GM18499 (cell line): ENCODE results near the gene SYNE1.
A peak's percentile ranks its signal among the peaks of the same experiment; 100 is the strongest.

Source experiments
- ATAC-seq: cut with Tn5 transposase; IDR thresholded peaks from one replicate; pipeline ENCODE4 v1.9.1; 2021; ENCODE audit warnings: moderate number of reproducible peaks; ENCODE audit not compliant: insufficient read depth, unreplicated experiment

SYNE1 gene

DNA sequence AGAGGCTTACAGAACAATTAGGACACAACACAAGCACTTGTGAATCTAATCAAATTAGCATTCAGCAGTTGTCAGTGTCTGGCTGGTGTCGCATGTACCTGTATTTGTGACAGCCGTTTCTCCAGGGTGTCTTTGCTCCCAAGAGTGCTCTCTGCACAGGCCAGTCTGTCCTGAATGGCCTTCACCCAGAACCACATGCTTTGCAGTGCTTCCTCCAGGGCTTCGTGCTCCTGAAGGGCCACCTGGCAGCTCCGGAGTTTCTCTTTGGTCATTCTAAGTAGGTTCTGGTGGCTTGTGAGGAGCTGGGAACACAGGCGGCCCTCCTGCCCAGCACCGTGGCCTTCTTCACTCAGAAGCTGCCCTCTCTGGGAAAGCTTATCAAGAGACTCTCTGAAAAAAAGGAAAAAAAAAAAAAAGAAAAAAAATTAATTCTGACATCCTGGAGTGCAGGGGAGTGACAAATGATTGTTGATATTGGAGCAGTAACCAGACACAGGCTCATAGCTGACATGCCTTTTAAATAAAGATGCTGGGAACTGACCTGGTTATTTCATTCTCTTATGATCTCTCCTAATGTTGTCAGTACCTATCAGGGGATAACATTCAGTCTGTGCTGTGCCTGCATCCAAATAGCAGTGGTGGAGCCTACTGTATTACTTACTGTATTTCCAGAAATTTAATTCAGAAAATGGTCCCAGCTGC lies 245.8 kb downstream of the SYNE1 start:
- ATAC-seq, result no peak

DNA sequence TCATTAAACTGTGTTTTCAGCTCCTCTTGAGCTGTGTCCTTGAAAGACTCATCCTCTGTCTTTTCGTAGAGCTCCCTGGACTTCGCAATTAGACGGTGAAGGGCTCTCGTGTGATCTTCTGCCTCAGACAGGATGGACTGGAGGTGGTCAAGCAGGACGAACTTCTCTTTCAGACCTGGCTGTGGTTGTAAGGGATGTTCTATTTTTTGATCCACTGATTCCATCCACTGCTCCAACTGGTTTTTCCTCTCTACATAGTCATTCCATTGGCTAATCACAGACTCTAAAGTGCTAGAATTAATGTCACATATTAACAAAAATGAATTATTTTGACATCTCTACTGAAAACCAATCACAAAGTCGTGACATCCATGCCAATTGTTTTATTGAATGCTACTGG lies 250.1 kb downstream of the SYNE1 start:
- ATAC-seq, result no peak

DNA sequence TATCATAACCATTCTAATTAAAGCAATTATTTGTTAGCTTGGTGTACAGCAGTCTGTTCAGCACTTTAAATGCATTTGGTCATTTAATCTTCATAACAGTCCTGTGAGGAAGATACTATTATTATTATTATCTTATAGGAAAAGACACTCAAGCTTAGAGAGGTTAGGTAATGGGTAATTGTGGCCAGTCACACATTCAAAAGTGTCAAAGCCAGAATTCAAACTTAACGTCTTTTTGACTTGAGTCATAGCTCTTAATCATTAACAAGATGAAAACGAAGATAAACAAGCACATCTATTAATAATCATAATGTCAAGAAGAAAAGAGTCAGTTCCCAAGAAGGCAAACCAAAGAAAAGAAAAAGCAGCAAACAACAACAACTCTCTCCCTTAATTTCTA lies 251.0 kb downstream of the SYNE1 start:
- ATAC-seq, result no peak

DNA sequence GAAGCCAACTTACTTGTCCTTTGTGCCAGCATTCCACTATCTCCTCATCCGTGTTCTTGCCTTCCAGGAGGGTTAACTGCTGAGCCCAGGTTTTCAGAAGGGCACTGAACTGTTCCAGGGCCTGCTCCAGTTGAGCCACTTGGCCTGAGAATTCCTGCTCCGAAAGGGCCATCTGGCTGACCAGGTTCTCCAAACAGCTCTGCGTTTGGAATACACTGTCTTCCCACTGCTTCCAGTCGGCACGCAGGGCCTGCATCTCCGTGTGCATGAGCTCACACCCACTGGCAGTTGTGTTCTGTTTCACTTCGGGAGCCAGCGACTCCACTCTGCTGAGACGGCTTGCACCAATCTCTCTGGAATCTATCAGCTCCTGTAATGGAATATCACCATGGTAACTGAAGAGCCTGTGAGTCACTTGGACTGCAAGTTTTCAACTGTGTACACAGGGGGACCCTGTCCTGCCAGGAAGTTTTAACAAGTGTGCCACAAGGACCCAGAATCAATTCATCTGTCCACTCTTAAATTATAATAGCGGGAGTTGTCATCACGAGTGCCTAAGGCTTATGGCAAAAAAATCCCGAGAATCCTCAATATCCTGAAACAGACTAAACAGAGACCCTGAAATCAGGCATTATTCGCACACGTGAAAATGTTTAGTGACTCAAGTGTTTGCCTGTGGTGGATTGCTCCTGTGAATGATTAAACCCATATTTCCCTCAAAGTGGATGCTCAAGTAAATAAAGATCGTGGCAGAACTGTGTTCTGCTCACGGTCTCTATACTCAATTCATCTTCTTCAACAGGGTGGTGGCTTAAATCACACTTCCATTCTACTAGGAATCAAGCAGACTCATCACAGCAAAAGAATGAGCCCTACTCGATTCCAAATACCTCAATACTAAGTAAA lies 255.9 kb downstream of the SYNE1 start:
- no peak for ATAC-seq

DNA sequence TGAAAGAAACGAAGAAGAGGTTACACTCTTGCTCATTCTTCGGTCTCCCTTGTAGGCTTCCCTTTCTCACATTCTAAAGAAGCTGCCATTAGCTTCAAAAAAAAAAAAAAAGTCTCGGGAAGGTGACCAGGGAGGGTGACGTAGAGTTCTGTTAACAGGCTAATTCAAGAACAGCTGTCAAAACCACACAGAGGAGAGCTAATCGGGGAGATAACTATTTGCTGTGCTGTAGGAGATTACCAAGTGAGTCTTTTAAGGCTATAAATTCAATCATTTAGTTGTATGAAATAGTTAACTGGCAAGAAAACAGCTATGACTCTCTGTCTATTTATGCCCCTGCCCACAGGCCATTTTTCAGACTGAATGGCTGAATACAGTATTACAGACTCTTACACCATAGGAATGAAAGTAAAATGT lies 256.8 kb downstream of the SYNE1 start:
- ATAC-seq, result no peak

DNA sequence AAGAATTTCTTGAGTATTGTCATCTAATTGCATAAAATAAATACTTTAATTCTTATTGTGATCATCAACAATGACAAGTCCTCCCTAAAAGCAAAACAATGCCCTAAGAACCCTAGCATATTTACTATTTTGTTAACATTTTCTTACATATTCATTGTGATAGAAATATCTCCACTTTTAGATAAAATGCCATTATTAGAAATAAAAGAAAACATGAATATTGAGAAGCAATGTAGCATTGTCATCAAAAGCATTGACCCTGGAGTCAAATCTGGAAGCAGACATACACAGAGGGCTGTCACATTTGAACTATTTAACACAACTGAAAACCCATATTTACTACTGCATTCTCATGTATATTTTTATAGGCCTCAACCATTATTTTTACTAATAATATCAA lies 257.7 kb downstream of the SYNE1 start:
- no peak for ATAC-seq

DNA sequence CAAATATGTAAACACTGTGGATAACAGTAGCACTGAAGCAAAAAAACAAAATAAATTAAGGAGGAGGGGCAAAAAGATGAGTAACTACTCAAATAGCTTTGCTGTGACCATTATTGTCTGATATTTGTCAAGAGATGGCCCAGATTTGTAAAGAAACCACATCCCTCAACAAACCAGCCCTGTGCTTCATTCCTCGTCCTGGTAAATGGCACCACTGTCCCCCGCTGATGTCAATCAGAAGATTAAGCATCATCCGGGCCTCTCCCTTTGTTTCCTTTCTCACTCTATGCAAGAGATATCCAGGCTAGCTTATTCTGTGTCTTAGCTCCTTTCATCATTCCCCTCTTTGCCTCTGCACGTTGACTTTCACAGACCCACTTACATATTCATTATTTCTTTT lies 259.0 kb downstream of the SYNE1 start:
- no peak for ATAC-seq

DNA sequence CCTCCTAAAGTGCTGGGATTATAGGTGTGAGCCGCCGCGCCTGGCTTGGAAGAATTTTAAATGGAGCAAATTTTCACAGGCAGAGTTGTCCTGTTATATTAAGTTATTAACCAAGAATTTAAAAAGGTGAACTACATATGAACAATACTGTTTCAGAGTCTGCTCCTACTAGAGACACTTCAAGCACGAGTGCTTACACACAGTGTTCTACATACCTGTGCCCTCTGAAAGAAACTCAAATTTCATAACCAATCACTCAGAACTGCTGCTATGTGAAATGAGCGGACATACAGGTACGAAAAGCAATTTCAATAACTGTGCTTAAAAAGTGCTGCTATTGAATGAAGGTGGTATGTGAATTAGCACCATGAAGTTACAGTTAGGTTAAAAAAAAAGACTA lies 262.0 kb downstream of the SYNE1 start:
- ATAC-seq, result no peak

DNA sequence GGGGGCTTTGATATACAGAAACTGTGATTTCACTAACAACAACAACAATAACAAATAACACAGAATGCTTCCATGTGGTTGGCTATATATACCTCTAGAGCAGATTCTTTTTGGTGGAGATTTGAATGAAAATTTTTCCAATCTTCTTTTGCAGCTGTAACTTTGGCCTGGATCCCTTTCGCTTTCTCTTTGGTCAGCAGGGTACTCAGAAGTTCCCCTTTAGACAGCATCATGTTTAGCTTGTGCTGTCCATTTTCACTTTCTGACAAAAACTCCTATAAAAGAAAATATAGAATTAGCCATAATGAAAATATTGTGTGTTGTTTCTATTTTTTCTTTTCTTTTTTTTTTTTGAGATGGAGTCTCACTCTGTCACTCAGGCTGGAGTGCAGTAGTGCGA lies 264.2 kb downstream of the SYNE1 start:
- no peak for ATAC-seq

DNA sequence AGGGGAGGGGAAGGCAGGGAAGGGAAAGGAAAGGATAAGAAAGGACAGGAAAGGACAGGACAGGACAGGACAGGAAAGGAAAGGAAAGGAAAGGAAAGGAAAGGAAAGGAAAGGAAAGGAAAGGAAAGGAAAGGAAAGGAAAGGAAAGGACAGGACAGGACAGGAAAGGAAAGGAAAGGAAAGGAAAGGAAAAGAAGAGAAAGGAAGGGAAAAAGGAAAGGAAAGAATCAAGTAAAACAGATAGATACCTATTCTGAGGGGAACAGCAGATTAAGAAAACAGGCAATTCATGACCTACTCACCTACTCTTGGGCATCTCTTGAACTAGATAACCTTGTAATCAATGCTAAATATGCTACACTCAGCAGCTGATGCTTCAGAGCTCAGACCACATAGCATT lies 265.4 kb downstream of the SYNE1 start:
- ATAC-seq, result no peak

DNA sequence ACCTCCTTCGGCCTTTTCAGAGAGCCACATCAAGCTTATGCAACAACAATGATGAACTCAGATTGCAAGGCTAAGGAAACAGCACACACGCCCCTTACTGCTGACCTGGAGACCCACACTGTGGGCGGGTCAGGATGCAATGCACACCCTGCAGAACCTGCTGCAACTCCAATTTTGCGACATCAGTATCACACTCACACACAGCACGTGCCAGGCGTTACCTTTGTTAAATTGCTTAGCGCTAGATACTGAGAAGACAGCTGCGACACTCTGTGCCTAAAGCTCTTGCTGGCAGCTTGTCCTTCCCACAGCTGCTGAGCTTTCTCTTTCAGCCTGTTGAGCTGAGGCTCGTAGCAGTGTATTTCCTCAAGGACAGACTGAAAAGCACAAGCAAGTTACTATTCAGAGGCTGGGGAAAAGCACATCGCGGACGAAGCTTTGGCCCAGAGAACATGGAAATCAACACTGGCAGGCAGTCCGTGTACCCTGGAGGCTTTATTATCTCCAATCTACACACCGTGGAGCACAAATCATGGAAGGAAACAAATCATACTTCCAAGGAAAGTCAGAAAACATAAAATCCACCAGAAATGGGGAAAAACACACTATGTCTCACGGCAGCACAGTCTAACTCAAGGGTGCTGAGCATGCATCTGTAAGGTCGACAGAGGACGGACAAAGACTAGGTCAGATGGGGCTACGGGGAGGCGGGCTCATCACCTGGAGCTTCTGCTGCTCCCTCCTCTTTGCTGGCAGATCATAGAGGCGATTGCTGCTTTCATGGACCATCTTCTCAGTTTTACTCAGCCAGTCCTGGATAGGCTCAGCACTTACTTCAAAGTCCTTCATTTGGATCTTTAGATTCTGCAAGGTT lies 268.2 kb downstream of the SYNE1 start:
- ATAC-seq, result no peak

DNA sequence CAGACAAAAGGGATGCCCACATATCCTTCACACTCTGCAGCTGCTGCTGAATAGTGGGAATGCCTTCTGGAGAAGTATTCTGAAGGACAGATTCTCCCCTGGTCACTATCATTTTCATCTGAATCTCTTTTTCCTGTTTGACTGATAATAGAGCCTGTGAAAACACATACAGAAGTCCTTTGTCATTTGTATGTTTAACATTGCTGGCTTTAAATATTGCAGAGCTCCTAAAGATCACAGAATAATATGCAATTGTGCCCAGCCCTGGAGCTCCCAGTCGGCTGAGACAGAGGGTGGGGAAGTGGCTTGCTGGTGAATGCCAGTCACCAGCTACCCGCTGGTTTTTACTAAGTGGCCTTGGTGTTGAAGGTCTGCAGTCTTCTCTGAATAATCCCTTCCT lies 272.3 kb downstream of the SYNE1 start:
- no peak for ATAC-seq

DNA sequence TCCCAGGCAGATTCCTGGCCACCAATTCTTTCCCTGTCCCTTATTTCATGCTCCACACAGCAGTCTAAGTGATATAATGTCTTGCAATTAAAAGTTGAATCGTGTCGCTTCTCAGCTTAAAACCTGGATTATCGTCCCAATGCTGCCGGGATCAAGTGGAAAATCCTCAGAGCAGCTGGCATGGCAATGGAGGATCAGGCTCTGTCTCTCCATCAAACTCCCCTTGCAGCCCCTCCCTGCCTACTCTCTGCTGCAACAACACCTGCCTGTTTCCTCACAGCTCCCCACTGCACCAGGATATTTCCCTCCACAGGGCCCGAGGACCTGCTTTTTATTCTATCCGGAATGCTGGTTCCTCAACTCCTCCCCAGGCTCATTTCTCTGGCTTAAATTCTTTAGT lies 277.1 kb downstream of the SYNE1 start:
- ATAC-seq, result no peak

DNA sequence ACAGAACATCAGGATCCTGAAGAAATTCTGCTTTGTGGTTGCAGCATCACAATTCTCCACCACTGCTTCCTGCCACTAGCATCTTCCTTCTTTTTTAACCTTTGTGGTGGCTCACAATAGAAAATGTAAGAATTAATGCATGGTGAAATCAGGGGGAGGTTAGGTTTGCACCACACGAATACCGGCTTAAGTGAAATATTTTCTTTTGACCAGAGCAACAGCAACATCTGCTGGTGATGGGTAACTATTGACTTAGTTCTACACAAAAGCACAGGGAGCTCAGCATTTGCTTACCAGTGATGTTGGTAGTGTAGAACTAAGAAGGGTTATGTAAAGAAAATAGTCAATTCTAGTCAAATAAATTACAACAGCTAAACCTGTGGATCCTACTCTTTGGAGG lies 280.5 kb downstream of the SYNE1 start:
- ATAC-seq, result peak; percentile 87

DNA sequence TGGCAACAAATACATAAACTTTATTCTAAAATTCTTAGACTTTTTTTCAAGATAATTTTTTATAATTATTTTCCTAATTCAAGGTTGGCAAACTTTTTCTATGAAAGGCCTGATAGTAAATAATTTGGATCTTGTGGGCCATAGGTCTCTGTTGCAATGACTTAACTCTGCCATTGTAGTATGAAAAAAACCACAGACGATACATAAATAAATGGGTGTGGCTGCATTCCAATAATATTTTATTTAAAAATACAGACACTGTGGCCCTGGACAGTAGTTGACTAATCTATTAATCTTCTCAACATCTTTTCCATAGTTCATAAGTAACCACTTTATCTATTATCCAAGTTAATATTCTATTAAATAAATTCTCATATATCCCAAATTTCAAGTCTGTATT lies 281.1 kb downstream of the SYNE1 start:
- ATAC-seq, result no peak

DNA sequence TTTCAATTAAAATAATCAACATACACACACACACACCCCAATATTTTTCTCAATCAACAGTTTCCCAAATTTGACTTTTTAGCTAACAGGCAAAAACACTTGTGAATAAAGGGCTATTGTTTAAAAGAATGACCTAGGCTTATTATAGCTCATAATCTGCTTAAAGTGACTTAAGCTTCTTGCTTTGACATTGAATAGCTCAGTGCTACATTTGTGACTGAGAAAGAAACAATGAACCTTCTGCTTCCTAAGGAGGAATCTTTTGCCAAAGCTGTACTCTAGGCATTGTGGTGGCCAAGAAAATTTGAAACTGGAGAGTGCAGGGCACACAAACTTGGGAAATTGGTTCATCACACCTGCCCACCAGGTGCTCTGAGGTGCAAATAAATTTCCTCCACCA lies 282.0 kb downstream of the SYNE1 start:
- no peak for ATAC-seq

DNA sequence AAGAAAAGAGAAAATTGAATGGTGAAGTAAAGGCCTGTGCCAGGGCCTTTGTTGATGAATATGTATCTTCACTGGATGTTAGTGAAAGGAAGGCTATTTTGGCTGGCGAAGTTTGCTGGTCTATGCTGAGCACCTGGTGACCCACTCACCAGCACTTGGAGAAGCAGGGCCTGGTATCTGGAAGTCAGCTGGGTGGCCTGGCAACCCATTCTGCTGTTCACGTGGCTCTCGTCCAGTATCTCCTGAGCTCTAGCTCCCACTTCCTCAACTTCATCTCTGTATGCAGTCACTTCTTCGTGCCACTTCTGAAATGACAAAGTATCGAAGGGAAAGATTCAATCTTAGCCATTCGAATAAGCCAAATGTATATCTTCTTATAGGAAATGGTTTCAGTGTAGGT lies 283.7 kb downstream of the SYNE1 start:
- no peak for ATAC-seq

DNA sequence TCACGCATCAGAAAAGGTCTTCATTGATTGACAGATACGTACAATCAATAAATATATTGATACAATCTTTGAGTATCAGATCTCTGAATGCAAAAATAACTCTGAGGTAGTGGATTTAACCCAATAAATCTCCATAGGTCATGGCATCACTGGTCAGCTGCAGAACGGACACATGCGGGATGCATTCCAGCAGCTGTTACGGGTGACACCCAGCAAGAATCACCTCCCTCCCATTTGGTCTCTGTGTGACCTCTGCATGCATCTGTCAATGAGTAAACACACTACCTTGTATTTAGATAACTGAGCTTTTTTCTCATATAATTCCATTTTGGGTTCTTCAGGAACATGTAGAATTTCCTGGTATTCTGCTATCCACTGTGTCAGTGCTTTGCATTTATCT lies 285.4 kb downstream of the SYNE1 start:
- no peak for ATAC-seq

DNA sequence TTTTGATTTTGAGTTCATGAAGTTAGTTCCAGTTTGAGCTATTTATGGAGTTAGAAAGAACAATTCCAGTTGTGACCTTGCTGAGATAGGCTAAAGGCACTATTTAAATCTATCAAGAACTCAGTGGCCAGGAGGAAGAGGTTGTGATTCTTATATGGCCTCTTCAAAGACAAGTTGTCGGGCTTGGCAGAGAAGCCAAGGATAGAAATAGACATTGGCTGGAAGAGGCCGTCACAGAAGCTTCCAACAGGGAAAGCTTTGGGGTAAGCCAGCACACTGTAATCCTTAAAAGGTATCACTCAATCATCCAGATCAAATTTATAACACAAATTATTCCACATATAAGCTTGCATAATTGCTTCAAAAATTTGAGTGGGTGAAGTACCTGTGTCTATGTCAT lies 286.1 kb downstream of the SYNE1 start:
- ATAC-seq, result no peak

DNA sequence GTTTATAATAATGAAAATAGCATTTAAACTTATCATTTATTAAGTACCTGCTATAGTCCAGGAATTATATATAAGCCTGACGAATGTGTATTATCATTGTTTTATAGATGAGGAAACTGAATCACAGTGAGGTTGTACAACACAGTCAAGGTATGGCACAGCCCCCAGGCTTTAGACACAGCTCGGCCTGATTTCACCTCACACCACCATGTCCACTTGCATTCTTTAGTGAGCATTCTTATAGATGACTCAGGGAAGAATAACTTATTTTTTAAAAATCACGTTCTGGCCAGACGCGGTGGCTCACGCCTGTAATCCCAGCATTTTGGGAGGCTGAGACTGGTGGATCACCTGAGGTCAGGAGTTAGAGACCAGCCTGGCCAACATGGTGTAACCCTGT lies 289.0 kb downstream of the SYNE1 start:
- ATAC-seq, result no peak
